ENCODE results near the gene RASAL3.

Gene RASAL3

DNA sequence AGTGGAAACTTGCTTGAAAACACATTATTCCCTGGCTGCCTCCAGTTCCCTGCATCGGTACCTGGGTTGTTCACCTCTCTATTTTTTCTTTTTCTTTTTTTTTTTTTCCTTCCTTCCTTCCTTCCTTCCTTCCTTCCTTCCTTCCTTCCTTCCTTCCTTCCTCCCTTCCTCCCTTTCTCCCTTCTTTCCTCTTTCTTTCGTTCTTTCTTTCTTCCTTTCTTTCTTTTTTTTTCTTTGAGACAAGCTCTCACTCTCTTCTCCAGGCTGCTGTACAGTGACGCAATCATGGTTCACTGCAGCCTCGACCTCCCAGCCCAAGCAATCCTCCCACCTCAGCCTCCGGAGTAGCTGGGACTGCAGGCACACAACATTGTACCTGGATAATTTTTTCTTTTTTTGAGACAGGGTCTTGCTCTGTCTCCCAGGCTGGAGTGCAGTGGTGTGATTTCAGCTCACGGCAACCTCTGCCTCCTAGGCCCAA is 3.4 kb upstream of the RASAL3 start:
- no peaks in the 10 kb centered on the region for H3K36me3 ChIP-seq
- peaks cover 9% of the 10 kb centered on the region for H3K9me3 ChIP-seq (ENCODE audit: severe bottlenecking)
- DNase-seq = no peak
- peaks cover 82% of the 10 kb centered on the region for H3K27me3 ChIP-seq (ENCODE audit: insufficient read depth, low read depth, severe bottlenecking)
- TF ChIP-seq, protein P1, sequence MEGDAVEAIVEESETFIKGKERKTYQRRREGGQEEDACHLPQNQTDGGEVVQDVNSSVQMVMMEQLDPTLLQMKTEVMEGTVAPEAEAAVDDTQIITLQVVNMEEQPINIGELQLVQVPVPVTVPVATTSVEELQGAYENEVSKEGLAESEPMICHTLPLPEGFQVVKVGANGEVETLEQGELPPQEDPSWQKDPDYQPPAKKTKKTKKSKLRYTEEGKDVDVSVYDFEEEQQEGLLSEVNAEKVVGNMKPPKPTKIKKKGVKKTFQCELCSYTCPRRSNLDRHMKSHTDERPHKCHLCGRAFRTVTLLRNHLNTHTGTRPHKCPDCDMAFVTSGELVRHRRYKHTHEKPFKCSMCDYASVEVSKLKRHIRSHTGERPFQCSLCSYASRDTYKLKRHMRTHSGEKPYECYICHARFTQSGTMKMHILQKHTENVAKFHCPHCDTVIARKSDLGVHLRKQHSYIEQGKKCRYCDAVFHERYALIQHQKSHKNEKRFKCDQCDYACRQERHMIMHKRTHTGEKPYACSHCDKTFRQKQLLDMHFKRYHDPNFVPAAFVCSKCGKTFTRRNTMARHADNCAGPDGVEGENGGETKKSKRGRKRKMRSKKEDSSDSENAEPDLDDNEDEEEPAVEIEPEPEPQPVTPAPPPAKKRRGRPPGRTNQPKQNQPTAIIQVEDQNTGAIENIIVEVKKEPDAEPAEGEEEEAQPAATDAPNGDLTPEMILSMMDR (IDR thresholded peaks at IDR 0.05; ENCODE audit: low read depth, low read length) = no peak
- H3K4me3 ChIP-seq (ENCODE audit: low read depth, low read length) = no peak overlapping the region
- no peak overlapping the region for H3K27ac ChIP-seq

DNA sequence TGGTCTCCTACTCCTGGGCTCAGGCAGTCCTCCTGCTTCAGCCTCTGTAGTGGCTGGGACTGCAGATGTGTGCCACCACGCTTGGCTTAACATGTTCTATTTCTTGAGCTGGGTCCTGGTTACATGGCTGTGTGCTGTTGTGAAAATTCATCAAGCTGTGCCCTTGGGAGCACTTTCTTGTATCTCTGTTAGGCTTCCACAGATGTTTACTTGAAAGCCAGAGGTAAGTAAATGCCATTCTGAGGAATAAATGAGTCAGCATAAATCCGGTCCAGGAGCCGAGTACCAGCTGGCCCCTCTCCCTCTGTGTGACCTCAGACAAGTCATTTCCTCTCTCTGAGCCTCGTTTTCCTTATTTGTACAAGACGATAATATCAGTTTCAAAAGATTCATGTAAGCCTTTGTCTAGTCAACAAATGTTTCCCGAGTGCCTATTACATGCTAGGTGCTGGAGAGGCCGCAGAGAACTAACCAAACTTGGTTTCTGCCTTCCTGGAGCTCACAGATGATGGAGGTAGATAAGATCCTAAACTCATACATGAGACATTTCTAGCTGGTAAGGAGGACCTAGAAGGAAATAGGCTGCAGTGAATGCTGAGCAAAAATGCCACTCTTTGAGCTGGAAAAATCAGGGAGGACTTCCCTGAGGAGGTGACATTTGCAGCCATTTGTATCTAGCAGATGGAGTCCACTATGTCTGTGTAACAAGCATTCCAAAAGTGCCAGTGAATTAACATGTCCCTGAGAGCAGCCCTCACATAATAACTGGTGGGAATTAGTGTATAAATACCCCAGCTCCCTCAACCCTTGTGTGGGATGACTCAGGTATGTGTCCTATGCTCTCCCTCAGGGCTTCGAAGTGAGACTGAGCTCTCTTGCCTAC is 2.7 kb upstream of the RASAL3 start:
- Histone ChIP-seq H3K9me3 (ENCODE audit: severe bottlenecking) (peaks cover 3% of the 10 kb centered on the region), H3K27ac (no peak overlapping the region), H3K27me3 (ENCODE audit: insufficient read depth, low read depth, severe bottlenecking) (peaks cover 77% of the 10 kb centered on the region), H3K4me3 (ENCODE audit: low read depth, low read length) (no peak overlapping the region), H3K36me3 (no peaks in the 10 kb centered on the region)
- TF ChIP-seq, protein P1 (IDR thresholded peaks at IDR 0.05; ENCODE audit: low read depth, low read length) = no peak
- DNase-seq = no peak

DNA sequence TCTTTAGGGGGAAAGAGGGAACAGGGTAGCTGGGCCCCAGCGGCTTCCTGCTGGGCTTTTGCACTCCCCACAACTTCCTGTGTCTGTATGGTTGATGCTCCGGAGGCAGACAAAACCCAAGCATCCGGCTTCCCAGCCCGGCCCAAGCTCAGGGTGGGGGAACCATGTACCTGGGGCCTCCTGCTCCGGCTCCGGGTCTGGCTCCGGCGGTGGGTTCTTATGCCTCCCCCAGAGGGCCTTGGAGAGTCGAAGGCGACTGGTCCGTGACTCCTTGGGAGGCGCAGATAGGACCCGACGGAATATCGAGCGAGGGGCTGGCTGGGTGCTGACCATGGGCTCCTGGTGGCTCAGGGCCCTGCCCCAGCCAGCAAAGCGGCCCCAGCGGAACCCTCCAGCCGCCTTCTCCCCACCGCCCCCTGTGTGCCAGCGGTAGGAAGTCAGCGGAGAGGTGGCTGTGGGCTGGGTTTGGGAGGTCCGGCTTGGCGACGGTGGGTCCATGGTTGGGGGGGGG is 428 bp downstream of the RASAL3 start:
- H3K27ac ChIP-seq = no peak overlapping the region
- no peaks in the 10 kb centered on the region for H3K9me3 ChIP-seq (ENCODE audit: severe bottlenecking)
- H3K27me3 ChIP-seq (ENCODE audit: insufficient read depth, low read depth, severe bottlenecking) = peaks cover 68% of the 10 kb centered on the region
- no peaks in the 10 kb centered on the region for H3K36me3 ChIP-seq
- TF ChIP-seq, protein P1 (IDR thresholded peaks at IDR 0.05; ENCODE audit: low read depth, low read length) = no peak
- no peak overlapping the region for H3K4me3 ChIP-seq (ENCODE audit: low read depth, low read length)
- DNase-seq = no peak

DNA sequence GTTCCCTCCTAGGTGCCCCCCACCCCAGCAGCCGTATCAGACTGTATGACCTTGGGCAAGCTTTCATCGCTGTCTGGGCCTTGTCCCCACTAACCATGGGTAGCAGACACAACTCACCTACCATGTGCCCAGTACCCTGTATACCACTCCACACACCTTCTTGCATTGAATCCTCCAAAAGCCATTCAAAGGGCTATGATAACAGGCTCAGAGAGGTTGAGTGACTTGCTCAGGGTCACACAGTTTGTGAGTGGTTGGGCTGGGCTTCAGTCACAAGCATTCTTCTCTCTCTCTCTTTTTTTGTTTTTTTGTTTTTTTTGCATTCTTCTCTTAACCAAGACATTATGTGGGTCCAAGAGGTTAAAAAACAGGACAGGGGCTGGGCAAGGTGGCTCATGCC is 2.6 kb downstream of the RASAL3 start:
- no peaks in the 10 kb centered on the region for H3K36me3 ChIP-seq
- no peak overlapping the region for H3K27ac ChIP-seq
- H3K9me3 ChIP-seq (ENCODE audit: severe bottlenecking) = no peaks in the 10 kb centered on the region
- peaks cover 67% of the 10 kb centered on the region for H3K27me3 ChIP-seq (ENCODE audit: insufficient read depth, low read depth, severe bottlenecking)
- no peak overlapping the region for H3K4me3 ChIP-seq (ENCODE audit: low read depth, low read length)
- TF ChIP-seq, protein P1 (IDR thresholded peaks at IDR 0.05; ENCODE audit: low read depth, low read length) = no peak
- no peak for DNase-seq

DNA sequence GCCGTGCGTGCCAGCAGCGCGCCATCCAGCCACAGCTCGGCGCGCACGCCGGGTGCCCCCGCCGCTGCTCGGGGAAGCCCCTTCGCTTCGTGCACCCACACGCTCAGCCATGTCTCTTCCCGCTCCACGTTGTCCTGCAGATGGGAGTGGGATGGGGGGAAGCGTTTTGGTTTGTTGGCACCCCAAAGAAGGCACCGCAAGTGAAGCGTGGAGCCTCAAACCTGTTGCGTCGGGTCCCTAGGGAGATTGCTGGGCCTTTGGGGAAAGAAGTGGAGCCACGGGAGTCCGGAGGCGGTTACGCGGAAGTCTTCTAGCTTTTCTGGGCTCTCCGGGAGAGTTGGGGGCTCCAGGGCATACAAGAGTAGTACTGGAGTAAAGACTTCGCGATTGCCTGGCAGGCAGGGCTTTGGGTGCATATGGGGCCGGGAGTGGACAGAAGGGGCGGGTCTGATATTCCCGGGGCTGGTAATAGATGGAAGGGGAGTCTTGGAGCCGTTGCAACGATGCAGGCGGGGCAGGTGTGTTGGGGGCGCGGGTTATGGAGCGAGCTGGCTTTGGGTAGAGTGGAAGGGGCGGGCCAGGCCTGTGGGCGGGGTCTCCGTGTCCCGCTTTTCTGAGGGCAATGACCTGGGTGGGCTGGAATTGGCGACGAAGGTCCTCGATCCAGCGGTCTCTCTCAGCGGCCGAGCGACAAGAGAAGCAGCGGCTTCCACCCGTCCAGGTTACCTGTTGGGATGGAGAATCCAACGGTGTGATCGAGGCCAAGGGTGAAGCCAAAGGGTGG is 6.5 kb downstream of the RASAL3 start:
- DNase-seq = no peak
- no peaks in the 10 kb centered on the region for H3K36me3 ChIP-seq
- TF ChIP-seq, protein P1 (IDR thresholded peaks at IDR 0.05; ENCODE audit: low read depth, low read length) = no peak
- no peak overlapping the region for H3K4me3 ChIP-seq (ENCODE audit: low read depth, low read length)
- H3K9me3 ChIP-seq (ENCODE audit: severe bottlenecking) = no peaks in the 10 kb centered on the region
- H3K27ac ChIP-seq = no peak overlapping the region
- peaks cover 56% of the 10 kb centered on the region for H3K27me3 ChIP-seq (ENCODE audit: insufficient read depth, low read depth, severe bottlenecking)
